Esophagus mucosa (tissue), 1 donor: Measurements from ENCODE around the gene COL10A1. TPM values are rescaled to one million over a fixed set of nuclear protein-coding genes. Genes with fewer than 3 reads are reported as not detected.
A peak's percentile ranks its signal among the peaks of the same experiment; 100 is the strongest.

Experiments used
- ATAC-seq: fragments of 200-7000 bp; cut with Tn5 transposase; one replicate; pipeline ENCODE4 v1.9.1; 2020
- total RNA-seq: library from RNA; stranded (reverse); gene quantifications from one replicate; pipeline ENCODE4 v1.2.4, GENCODE V29; 2023
- donor health status: DM: yes; HTN: yes; CAD: no.

Gene COL10A1
- not detected for total RNA-seq

DNA sequence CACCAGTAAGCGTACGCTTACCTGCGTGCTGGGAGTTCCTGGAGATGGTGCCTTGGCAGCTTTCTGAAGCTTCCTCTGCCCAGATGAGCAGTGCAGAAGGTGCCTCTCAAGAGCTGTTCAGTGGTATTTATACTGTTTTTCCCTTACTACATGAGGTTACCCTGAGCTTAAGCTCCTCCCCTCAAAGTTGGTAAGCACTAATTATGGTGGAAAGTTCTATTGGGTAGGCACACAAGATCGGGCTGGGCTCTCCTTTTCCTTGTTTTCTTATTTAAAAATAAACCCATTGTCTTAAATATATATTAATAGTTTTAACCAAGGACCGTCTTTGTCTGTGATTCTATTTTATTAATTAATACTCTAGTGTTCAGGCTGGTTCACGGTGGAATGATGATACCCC, at the start of gene COL10A1:
Gene COL10A1 (minus strand): TSS at position 101 of the 400 bp plus-strand sequence. CDS start 640 bp downstream, outside the sequence.
- ATAC-seq, result no peak

DNA sequence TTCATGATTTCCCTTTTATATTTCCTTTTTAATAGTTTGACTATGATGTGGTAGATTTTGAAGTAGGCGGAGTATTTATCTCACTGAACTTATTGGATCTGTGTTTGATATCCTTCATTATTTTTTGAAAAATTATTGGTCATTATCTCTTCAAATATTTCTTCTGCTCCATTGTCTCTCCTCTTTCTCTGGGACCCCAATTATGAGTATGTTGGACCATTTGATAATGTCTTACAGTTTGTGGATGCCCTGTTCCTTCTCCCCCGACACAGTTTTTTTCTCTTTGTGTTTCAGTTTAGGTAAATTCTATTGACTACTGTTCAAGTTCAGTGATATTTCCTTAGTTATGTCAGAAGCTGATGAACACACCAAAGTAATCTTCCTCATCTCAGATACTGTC, 49.4 kb upstream of the COL10A1 start:
- no peak for ATAC-seq

- ATAC-seq, result no peak
Measured at GRCh38 chr6:116173928-116174327, 48.0 kb upstream of the COL10A1 start.

- peak; percentile 26 for ATAC-seq
Measured at GRCh38 chr6:116170358-116171057, 44.6 kb upstream of the COL10A1 start.

DNA sequence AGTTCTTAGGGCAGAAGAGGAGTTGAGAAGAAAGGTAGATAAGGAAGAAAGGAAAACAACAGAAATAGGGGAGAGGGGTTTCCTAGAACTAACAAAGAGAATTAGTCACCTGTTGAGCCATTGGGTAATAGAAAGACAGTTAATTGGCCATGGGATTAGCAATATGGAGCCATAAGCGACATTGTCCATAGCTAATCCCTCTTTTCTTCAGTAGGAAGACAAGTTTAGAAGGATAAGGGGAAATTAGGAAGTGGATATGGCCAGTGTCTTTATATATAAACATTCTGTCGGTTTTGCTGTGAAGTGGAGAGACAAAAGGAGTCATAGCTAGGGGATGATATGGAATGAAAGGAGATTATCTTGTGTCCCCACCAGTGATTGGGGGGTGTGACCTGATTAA, 43.9 kb upstream of the COL10A1 start:
- ATAC-seq, result no peak

DNA sequence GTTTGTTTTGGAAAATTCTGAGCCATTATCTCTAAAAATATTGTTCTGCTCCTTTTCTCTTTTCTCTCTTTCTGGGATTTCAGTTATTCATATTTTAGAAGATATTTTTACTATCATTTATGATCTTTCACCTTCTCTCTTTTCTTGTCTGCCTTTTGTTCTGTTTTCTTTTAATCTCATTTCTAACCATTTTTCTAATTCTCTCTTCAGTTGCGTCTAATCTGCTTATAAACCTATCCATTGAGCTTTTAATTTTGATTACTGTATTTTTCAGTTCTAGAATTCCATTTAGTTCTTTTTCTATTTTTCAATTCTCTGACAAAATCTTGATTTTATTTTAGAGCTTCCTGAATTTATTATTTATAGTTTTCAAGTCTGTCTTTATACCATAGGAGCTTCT, 42.2 kb upstream of the COL10A1 start:
- ATAC-seq, result no peak

DNA sequence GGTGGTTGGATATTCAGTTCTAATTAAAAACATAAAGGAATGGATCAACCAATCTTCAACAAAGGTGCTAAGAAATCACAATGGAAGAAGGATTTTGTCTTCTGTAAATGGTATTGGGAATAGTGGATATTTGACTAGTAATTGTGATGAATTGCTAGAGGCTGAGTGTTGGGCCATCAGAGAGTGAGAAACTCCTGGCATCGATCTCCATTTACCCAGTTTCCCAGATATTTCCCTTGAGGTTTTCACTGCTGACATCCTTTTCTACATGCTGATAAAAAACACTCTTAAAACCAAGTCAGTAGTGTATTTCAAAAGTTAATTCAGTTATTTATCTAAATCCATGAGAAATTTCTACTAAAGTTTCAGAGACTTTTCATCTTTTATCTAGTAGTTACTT, 40.4 kb upstream of the COL10A1 start:
- ATAC-seq, result no peak

- no peak for ATAC-seq
Measured at GRCh38 chr6:116165596-116165995, 39.7 kb upstream of the COL10A1 start.

GRCh38 chr6:116159782-116160524, 34.0 kb upstream of the COL10A1 start:
- no peak for ATAC-seq

DNA sequence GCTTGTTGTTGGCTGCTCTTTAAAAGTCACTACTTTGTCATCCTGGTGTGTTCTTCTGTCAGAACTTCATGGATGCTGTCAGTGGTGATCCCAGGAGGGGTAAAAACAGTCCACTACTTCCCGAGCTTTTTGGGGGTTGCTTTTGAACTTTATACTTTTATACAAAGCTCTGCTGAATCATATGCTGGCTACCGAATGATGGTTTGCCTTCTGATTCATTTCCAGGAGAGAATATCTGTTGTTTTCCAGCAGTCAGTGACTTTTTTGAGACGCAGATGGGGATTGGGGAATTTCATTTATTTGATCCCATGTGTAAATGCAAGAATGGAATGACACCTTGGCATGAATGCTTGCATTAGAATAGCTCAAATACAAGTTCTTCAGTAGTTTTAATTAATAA, 32.7 kb upstream of the COL10A1 start:
- no peak for ATAC-seq

- ATAC-seq, result no peak
Measured at GRCh38 chr6:116157391-116157790, 31.5 kb upstream of the COL10A1 start.

DNA sequence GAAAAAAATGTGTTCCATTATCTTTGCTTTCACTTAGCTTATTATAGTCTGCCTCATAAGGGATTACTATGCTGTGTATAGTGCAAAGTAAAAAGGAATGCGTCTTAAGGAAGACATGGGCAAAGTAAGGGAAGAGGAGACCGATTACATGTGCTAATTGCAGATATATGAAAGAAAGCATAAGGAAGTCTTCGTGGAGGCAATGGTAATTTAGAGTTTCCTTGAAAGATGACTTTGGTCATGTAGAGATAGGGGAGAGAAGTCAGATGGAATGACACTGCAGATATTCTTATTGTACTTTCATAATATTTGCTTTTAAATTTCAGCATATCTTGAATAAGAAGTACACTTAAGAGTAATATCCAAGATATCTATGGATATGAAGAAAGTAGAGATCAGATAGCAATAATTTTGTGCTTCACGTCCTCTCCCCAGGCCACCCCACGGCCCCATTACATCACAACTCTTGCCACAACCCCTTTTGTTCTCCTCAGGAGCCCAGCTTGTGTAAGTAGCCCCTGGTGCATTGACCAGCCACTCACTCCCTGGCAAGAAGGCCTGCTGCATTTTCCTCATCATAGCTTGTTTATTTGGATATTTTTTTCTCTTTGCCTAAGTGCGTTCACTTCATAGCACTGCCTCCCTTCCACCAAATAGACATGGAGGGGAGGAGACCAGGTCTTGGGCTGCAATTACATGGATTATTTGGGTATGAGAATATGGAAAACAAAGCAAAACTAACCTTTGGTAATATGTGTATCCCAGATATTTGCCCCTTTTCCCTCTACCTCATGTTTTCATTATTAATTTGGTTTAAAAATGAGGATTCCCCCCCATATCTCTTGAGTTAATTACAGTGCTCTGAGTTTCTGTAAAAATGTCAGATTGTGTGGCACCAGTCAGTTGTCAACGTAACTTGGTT, 30.7 kb upstream of the COL10A1 start:
- no peak for ATAC-seq

GRCh38 chr6:116154887-116155286, 29.0 kb upstream of the COL10A1 start:
- no peak for ATAC-seq

DNA sequence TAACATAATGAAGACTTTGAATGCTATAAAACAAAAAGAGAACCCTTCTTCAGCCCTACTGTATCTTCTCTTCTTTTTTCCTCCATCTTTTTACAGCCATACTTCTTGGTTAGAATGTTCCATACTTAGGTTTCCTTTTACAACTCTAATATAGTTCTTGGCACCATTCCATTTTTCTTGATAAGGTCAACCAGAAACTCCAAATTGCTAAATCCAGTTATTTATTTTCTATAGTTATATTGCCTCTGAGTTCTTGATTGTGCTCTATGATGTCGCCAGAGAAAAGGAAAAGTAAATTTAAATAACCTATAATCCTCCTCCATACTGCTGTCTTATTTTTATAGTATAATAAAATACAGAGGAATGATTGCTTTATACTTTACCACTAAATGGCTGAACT, 26.7 kb upstream of the COL10A1 start:
- no peak for ATAC-seq

DNA sequence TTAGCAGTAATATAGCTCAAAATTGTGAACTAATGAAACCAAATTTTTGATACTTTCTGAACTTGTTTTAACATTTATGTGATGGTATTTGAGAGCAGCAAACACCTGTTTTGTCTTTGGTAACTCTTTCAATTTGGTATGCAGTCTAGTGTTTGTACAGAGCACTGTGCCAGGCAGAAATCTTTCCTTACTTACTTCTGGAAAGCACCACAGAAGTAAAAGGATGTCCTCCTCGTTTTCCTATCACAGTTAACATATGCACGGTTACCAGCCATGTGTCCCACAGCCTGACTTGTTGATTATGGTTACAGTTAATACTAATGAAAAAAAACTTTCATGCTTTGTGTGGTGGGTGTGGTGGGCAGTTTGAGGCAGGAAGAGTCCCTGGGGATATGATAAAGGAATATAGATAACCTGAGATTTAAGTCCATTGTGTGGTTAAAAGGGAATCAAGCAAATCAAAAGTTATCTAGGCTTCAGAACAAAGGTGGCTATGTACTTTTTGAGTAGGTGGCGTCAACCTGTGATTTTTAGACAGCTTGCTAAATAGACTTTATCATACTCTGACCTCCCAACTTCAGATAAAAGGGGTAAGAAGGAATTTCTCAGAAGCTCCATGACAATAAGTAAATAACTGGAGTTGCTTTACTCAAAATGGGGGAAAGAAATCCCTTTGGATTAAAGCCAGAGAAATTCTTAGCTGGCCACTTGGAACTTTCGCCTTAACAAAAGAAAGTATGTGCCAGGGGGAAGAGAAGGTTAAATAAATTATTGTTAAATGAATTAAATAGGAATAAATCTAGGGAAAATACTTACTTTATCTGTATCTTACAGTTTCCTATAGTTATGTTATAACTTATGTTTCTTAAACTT, 20.1 kb upstream of the COL10A1 start:
- ATAC-seq, result no peak

GRCh38 chr6:116144605-116145004, 18.7 kb upstream of the COL10A1 start:
- no peak for ATAC-seq

DNA sequence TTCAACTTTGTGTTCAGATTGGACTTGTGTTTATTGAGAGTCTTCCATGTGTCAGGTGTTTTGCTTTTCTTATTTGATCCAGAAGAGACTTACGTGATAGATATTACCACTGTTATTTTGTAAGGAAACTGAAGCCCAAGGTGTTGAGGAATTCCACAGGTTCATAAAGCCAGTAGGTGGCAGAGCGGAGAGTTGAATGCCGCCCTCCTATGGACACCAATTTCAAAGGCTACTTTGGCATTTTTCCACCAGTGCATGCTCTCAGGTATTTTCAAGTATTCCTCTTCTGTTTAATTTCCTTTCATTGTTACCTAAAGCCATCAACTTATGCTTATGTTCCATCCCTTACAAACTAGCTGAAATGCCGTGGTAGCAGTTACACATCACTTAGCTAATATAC, 14.0 kb upstream of the COL10A1 start:
- no peak for ATAC-seq

DNA sequence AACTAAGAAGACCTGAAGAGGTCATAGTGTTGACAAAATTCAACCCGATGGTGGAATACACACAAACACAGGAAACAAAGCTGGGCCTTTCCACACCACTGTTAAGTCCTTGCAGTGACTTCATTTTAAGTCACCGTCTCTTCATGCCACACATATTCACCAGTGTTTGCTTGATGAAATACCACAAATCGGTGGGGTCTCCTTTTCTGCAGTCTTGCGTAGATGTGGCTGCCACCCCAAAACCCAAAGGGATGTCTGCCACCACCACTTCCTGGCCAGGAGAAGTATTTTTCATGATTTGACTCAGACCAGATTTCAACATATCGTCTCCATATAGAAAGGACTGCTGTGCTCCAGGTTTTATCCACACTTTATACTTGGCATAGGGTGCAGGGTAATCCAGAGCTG, 11.0 kb upstream of the COL10A1 start:
- ATAC-seq, result no peak

DNA sequence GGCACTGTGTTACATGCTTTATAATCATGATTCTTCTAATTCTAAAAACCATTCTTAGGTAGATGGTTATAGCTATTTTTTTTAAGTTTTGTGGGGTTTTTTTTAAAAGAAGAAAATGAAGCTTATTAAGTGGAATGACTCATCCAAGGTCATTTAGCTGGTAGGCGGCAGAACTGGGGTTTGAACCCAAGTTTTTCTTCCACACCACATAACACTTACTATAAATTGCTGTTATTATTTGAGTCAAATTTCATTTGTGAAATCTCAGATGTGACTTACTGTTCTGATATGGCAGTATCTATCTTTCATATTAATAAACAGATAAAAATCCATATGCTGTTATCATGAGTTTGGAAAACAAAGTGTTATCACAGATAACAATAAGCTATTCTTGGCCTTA, 10.4 kb upstream of the COL10A1 start:
- no peak for ATAC-seq

DNA sequence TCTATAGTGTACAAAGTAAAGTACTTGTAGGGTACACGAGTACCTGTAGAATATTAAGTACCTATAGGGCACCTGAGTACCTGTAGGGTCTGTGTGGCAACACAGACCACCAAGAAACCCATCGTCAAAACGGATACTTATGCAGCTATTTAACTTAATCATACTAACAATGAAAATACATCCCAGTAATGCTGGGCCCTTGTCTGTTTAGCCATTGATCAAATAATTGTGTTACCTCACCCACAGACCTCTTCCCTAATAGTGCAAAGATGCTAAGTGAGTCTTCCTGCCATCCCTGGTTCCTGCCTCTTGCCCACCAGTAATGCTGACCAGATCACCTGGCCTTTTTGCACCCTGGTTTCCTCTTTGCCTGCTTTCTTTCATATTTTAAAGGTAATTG, 7.5 kb upstream of the COL10A1 start:
- no peak for ATAC-seq

DNA sequence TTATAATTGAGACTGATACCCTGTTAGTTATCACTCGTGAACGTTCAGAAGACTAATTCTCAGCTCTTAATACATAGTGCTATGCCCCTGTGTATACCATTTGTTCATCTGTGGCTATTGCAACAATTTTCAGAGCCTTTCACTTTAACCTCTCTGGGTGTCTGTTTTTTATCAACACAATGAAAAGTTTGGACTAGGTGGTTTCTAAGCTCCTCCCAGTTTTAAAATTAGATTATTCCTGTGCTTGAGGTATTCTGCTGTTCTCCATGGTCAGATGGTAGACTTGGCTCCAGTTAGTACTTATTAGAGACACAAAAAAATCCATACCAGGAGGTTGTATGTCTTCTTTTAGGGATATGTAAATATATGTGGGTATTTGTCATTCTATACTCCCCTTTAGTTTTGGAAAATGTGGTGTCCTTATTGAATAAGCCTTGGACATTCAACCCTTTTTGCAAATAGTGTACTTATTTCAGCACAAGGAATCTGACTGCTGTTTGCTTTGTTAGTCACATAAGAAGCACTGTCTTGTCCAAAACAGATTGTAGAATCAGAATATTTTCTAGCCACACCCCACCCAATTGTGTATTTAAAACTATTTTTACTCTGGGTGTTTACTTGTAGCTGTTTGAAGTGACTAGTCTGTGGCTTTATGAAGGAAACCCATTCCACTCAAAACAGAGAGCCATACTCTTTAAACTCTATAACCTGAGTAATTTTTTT, 2.0 kb upstream of the COL10A1 start:
- no peak for ATAC-seq

DNA sequence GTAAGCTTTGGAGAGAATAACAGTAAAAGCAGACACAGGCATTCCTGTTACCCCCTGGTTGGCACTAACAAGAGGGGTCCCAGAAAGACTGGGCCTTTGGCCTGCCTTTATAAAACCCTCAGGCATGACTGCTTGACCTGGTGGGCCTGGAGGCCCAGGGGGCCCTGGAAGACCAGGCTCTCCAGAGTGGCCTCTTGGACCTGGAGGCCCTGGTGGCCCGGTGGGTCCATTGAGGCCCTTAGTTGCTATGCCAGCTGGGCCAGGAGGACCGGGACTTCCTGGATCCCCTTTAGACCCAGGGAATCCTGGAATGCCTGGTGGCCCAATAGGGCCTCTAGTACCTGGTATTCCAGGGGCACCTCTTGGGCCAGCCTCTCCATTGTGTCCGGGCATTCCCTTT, 5.5 kb downstream of the COL10A1 start:
- ATAC-seq, result no peak
